Activated CD4-positive, alpha-beta T cell treated with anti-CD3 and anti-CD28 coated beads for 24 hours (primary cell): Measurements from ENCODE around the gene ACP3.
"Not testable (repeated sequence)": the region's sequence is repeated elsewhere in the genome, so short reads cannot be mapped to it uniquely, and the experiment has no call there.

Experiments used
- DNase-seq, 2 donors: peaks; one replicate each; pipeline ENCODE4 v3.0.0-alpha.2; 2020; ENCODE audit warnings: low read depth in 2 of 2

ACP3 gene

GRCh38 chr3:132360717-132361116 is 43.5 kb downstream of the ACP3 start:
- DNase-seq = no peak

GRCh38 chr3:132362329-132362728 is 45.1 kb downstream of the ACP3 start:
- no peak for DNase-seq

- DNase-seq = no peak
These were observed 51.3 kb downstream of the ACP3 start for GRCh38 chr3:132368515-132368914.

- DNase-seq = no peak
These were observed 51.8 kb downstream of the ACP3 start for GRCh38 chr3:132368962-132369361.

GRCh38 chr3:132376945-132377354 is 59.7 kb downstream of the ACP3 start:
- not testable (repeated sequence) for DNase-seq

- no peak for DNase-seq
These were observed 61.0 kb downstream of the ACP3 start for GRCh38 chr3:132378048-132378762.

- no peak for DNase-seq
These were observed 61.6 kb downstream of the ACP3 start for GRCh38 chr3:132378846-132379245.

- DNase-seq = no peak
These were observed 63.7 kb downstream of the ACP3 start for GRCh38 chr3:132380920-132381319.

- no peak for DNase-seq
These were observed 64.2 kb downstream of the ACP3 start for GRCh38 chr3:132381348-132381944.

GRCh38 chr3:132382267-132382666 is 65.1 kb downstream of the ACP3 start:
- no peak for DNase-seq

GRCh38 chr3:132382688-132383194 is 65.5 kb downstream of the ACP3 start:
- no peak for DNase-seq

- no peak for DNase-seq
These were observed 69.1 kb downstream of the ACP3 start for GRCh38 chr3:132386259-132386658.

- DNase-seq = not testable (repeated sequence)
These were observed 75.5 kb downstream of the ACP3 start for GRCh38 chr3:132392675-132393074.

- DNase-seq = no peak
These were observed 77.1 kb downstream of the ACP3 start for GRCh38 chr3:132394320-132394719.

GRCh38 chr3:132395126-132395525 is 77.9 kb downstream of the ACP3 start:
- DNase-seq = no peak

- DNase-seq = no peak
These were observed 79.0 kb downstream of the ACP3 start for GRCh38 chr3:132396255-132396654.

GRCh38 chr3:132396776-132397175 is 79.6 kb downstream of the ACP3 start:
- not testable (repeated sequence) for DNase-seq

GRCh38 chr3:132399054-132399929 is 82.1 kb downstream of the ACP3 start:
- DNase-seq = no peak

GRCh38 chr3:132401255-132401654 is 84.0 kb downstream of the ACP3 start:
- DNase-seq = no peak

- DNase-seq = no peak
These were observed 87.1 kb downstream of the ACP3 start for GRCh38 chr3:132404276-132404675.

GRCh38 chr3:132405188-132405587 is 88.0 kb downstream of the ACP3 start:
- no peak for DNase-seq

- DNase-seq = no peak
These were observed 88.5 kb downstream of the ACP3 start for GRCh38 chr3:132405609-132406299.
